BE2C (cell line): ENCODE data around the gene PPARA.

ENCODE experiments used
- DNase-seq: peaks from one replicate; pipeline ENCODE4 v3.0.0-alpha.2; 2020
- H3K27me3 ChIP-seq: fragments of 250-450 bp; sonication (Bioruptor Pico); 2 replicates; pipeline ENCODE4 v1.5.1; 2020; ENCODE audit warnings: mild to moderate bottlenecking
- H3K36me3 ChIP-seq: fragments of 250-450 bp; sonication (Bioruptor Pico); 2 replicates; pipeline ENCODE4 v1.5.1; 2020; ENCODE audit warnings: mild to moderate bottlenecking
- H3K4me1 ChIP-seq: fragments of 250-450 bp; sonication (Bioruptor Pico); 2 replicates; pipeline ENCODE4 v1.5.1; 2020
- H3K4me3 ChIP-seq: 2 replicates; pipeline ENCODE4 v1.5.1; 2011; ENCODE audit warnings: low read depth, low read length
- H3K9me3 ChIP-seq: fragments of 250-450 bp; sonication (Bioruptor Pico); 2 replicates; pipeline ENCODE4 v1.5.1; 2020
- TF ChIP-seq, protein P1 (sequence below): IDR thresholded peaks from 2 replicates; pipeline ENCODE4 v1.5.1; 2012; ENCODE audit warnings: mild to moderate bottlenecking, low read depth, low read length

PPARA gene

GRCh38 chr22:46149512-46150033, 753 bp upstream of the PPARA start:
- no peaks in the 10 kb centered on the region for H3K4me1 ChIP-seq
- TF ChIP-seq, protein P1, sequence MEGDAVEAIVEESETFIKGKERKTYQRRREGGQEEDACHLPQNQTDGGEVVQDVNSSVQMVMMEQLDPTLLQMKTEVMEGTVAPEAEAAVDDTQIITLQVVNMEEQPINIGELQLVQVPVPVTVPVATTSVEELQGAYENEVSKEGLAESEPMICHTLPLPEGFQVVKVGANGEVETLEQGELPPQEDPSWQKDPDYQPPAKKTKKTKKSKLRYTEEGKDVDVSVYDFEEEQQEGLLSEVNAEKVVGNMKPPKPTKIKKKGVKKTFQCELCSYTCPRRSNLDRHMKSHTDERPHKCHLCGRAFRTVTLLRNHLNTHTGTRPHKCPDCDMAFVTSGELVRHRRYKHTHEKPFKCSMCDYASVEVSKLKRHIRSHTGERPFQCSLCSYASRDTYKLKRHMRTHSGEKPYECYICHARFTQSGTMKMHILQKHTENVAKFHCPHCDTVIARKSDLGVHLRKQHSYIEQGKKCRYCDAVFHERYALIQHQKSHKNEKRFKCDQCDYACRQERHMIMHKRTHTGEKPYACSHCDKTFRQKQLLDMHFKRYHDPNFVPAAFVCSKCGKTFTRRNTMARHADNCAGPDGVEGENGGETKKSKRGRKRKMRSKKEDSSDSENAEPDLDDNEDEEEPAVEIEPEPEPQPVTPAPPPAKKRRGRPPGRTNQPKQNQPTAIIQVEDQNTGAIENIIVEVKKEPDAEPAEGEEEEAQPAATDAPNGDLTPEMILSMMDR = no peak
- H3K9me3 ChIP-seq = no peaks in the 10 kb centered on the region
- no peaks in the 10 kb centered on the region for H3K27me3 ChIP-seq
- H3K4me3 ChIP-seq = peak overlapping the region; percentile 58
- H3K36me3 ChIP-seq = no peaks in the 10 kb centered on the region
- DNase-seq = no peak

GRCh38 chr22:46150655-46151477, 540 bp downstream of the PPARA start:
- no peaks in the 10 kb centered on the region for H3K27me3 ChIP-seq
- no peaks in the 10 kb centered on the region for H3K9me3 ChIP-seq
- no peaks in the 10 kb centered on the region for H3K36me3 ChIP-seq
- H3K4me3 ChIP-seq = peak overlapping the region; percentile 83
- TF ChIP-seq, protein P1 = no peak
- no peaks in the 10 kb centered on the region for H3K4me1 ChIP-seq
- peak; percentile 47 for DNase-seq

- TF ChIP-seq, protein P1 = no peak
- no peak for DNase-seq
Measured at GRCh38 chr22:46153930-46154329, 3.6 kb downstream of the PPARA start.

DNA sequence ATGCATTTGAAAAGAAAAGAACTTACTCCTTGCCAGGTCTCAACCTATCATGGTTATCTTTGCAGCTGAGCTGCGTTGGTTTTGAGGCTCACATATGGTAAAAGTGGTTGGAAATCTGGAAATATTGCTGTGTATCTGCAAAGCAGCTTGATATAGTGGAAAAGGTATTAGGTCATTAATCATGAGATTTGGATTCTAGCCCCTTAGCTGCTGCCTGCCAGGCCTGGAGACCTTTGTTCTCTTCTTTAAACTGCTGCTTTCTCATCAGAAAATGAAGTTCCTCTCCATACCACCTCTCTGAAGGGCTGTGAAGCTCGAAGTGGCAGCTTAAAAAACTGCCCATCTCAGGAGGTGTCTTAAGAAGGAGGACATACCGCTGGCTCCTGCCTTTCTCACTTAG, 5.7 kb downstream of the PPARA start:
- no peaks in the 10 kb centered on the region for H3K36me3 ChIP-seq
- TF ChIP-seq, protein P1 = no peak
- DNase-seq = no peak

More at GRCh38 chr22:46153930-46154329, 3.6 kb downstream of the PPARA start:
- H3K4me3 ChIP-seq = no peak overlapping the region
- no peaks in the 10 kb centered on the region for H3K9me3 ChIP-seq
- H3K36me3 ChIP-seq = no peaks in the 10 kb centered on the region
- H3K27me3 ChIP-seq = no peaks in the 10 kb centered on the region
- H3K4me1 ChIP-seq = no peaks in the 10 kb centered on the region

GRCh38 chr22:46158283-46158682, 8.0 kb downstream of the PPARA start:
- Histone ChIP-seq H3K27me3 (no peaks in the 10 kb centered on the region), H3K4me1 (no peaks in the 10 kb centered on the region), H3K9me3 (no peaks in the 10 kb centered on the region), H3K36me3 (no peaks in the 10 kb centered on the region), H3K4me3 (no peak overlapping the region)
- no peak for DNase-seq
- TF ChIP-seq, protein P1 = no peak

More for the DNA sequence above, 5.7 kb downstream of the PPARA start:
- Histone ChIP-seq H3K27me3 (no peaks in the 10 kb centered on the region), H3K4me1 (no peaks in the 10 kb centered on the region), H3K9me3 (no peaks in the 10 kb centered on the region), H3K4me3 (no peak overlapping the region)

DNA sequence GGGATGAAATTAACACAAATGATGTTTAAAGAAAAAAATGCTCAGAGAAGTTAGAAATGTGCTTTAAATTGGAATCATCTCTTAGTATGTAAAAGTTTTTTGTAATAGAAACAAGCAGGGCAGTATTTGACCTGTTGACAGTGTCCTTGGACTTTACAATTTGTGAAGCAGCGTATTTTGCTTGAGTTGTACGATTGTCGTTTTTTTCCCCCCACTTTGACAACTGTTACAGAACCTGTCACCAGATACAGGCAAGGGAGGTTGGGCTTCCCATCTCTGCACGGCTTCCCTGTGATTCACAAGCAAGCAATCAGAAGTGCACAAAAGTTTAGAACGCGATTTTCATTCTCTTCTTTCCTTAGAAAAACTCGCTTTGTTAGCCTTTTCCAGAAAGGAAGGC, 8.9 kb downstream of the PPARA start:
- Histone ChIP-seq H3K36me3 (no peaks in the 10 kb centered on the region), H3K4me3 (no peak overlapping the region), H3K4me1 (no peaks in the 10 kb centered on the region), H3K27me3 (no peaks in the 10 kb centered on the region), H3K9me3 (no peaks in the 10 kb centered on the region)
- TF ChIP-seq, protein P1 = no peak
- no peak for DNase-seq
